Fibroblast of mammary gland (primary cell): ENCODE results near the gene SLC12A1.

Source experiments
- DNase-seq: peaks from one replicate; pipeline ENCODE4 v3.0.0-alpha.2; 2010; ENCODE audit warnings: low read depth
- H3K4me3 ChIP-seq: 2 replicates; pipeline ENCODE4 v1.5.1; 2011; ENCODE audit warnings: low read depth, mild to moderate bottlenecking, low read length, moderate library complexity; ENCODE audit not compliant: control insufficient read depth
- TF ChIP-seq, protein P1 (sequence below): conservative IDR thresholded peaks from 2 replicates; pipeline ENCODE4 v1.5.1; 2011; ENCODE audit warnings: low read depth, low read length, inconsistent platforms; ENCODE audit not compliant: control insufficient read depth, insufficient read depth

SLC12A1 gene

DNA sequence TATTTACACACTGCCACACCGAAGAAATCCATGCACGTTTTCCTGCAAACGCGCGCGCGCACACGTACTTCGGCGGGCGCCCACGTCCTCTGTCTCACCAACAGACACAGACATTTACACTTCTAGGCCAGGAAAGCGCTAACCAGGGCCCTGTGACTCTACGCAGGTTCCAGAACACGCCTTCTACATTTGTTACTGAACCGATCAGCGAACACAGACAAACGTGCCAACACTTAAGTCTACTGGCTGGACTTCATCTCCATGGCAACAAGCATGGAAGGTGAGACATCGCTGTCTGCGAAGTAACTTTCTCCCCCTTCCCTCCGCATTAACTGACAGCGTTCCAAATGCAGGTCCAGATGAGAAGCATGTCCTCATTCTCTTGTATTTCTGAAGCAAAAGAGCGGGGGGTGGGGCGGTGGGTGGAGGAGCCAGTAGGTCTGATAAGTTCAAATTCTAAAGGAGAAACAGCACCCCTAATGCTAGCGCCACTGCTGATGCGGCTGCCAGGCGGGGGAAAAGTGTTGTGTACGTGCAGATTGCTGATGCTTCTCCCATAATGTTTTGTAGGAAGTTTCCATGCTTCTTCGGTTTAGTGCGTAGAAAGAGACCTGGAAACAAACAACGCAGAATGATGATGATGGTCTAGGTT is 14.4 kb upstream of the SLC12A1 start, which contains the start of gene CTXN2:
Gene CTXN2 (plus strand): TSS at position 92 of the 652 bp plus-strand sequence. CDS start 9,636 bp downstream, outside the sequence.
- TF ChIP-seq, protein P1, sequence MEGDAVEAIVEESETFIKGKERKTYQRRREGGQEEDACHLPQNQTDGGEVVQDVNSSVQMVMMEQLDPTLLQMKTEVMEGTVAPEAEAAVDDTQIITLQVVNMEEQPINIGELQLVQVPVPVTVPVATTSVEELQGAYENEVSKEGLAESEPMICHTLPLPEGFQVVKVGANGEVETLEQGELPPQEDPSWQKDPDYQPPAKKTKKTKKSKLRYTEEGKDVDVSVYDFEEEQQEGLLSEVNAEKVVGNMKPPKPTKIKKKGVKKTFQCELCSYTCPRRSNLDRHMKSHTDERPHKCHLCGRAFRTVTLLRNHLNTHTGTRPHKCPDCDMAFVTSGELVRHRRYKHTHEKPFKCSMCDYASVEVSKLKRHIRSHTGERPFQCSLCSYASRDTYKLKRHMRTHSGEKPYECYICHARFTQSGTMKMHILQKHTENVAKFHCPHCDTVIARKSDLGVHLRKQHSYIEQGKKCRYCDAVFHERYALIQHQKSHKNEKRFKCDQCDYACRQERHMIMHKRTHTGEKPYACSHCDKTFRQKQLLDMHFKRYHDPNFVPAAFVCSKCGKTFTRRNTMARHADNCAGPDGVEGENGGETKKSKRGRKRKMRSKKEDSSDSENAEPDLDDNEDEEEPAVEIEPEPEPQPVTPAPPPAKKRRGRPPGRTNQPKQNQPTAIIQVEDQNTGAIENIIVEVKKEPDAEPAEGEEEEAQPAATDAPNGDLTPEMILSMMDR, result no peak
- DNase-seq, result no peak
- H3K4me3 ChIP-seq, result no peak within 1 kb of the TSS

DNA sequence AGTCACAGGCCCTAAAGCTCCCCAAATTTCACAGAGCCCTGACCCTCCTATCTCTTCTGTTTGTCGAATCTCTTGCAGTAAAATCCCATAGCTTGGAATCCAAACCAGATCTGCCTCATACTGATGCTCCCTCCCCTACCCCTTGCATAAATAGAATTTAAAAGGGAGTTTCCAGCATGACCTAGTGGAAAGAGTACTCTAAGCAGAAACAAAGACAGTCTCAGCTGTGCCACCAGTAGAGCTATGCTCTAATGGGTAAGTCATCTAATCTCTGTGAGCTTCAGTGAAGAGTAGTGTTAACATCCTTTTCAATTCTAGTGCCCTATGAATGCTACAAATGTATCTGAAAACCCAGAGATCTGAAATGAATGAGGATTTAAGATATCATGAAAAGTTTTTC is 4.0 kb upstream of the SLC12A1 start:
- H3K4me3 ChIP-seq, result no peak overlapping the region
- no peak for DNase-seq
- TF ChIP-seq, protein P1, result no peak

DNA sequence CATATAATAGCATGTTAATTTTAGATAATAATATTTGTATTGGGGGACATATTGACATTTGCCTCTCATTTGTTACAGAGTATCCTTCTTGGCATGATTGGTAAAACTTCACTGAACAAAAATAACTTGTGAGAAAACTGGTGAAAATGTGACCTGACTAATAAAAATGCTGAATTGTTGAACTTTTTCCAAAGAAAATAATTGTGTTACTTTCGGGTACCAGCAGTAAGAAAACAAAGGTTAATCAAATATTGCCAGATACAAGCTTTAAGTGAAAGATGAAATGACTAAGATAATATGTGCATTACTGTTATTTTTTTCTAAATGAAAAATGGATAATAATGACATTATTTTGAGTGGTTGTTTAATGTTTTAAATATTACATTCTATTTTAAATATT is 15.2 kb downstream of the SLC12A1 start:
- no peak overlapping the region for H3K4me3 ChIP-seq
- TF ChIP-seq, protein P1, result no peak
- no peak for DNase-seq

DNA sequence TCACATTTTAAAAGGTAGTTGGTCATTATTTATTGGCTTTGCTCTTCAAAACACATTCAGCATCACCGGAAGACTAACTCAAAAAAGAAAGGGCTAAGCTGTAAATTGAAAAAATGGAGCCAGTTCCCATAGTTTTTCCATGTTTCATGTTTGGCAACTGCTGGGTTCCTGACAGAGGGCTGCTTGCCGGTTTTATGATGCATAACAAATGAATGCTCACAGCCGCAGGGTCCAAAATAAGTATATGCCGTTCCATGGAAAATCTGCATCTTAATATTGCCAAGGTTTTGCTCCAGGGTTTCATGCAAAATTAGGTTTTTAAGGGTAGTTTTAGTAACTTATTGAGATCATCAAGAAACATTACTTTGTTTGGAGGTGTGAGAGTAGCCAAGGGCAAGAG is 15.8 kb downstream of the SLC12A1 start:
- DNase-seq, result peak; percentile 8
- TF ChIP-seq, protein P1, result no peak

DNA sequence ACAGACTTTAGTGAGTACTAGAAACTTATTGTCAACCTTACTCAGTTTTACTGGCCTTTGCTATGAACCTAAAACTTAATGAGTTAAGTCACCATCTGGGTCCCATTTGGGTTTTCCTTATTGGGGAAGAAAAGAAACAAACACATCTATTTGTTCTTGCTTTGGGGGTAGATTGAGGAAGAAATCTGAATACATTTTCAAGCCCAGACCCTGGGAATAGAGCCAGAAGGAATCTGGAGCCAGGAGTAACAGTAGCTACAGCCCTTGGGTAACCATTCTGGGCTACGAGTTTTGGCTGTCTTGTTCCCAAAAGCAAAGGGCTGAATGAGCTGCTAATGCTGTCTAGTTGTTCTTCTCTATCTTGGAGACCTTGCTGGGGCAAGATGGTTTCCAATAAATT is 16.5 kb downstream of the SLC12A1 start:
- DNase-seq, result no peak
- TF ChIP-seq, protein P1, result no peak
- no peak overlapping the region for H3K4me3 ChIP-seq

More for the DNA sequence above, 15.8 kb downstream of the SLC12A1 start:
- H3K4me3 ChIP-seq, result no peak overlapping the region

DNA sequence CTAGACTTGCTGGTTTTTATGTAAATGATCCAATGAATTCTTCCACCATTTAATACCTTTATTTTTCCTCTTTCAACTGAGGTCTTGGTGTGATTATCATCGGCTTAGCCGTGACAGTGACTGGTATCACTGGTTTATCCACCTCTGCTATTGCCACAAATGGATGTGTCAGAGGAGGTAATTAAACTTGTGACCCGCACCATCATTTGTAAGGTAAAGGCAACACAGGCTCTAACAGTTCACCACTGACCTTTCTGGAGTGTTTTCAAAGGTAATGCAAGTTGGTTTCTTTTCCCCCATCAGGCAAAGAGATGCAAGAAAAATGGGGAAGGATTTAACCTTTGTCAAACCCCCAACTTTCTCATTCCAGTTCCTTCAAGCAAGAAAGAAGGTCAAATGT is 19.7 kb downstream of the SLC12A1 start:
- H3K4me3 ChIP-seq, result no peak overlapping the region
- TF ChIP-seq, protein P1, result no peak
- DNase-seq, result no peak
